ENCODE data around the gene SPOCK1.

DNA sequence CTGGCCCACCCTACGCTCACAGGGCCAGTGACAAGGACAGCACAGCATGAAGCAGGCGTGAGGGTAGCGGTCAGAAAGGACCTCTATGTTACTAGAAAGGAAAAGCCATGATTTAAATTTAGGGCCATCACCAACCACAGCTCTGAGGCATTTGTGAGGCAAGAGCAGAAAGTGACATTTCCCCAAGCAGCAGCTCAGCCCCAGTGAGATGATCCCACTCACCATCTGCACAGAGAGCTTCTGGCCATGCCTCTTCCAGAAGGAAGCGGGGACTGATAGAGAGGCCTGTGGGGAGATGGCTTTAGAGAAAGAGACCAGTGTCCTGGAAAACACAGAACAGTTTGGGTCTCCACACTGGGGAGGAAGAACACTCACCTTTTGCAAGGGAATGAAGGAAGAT is 413.9 kb downstream of the SPOCK1 start:
- TF ChIP-seq EZH2 (IDR thresholded peaks at IDR 0.05; ENCODE audit: borderline replicate concordance, low read depth, low read length, severe bottlenecking) = no peak
- no peak for TF ChIP-seq CTCF (IDR thresholded peaks at IDR 0.05; ENCODE audit: extremely low read depth in 1 of 2, insufficient read depth in 1 of 2, low read depth in 1 of 2, low read length in 2 of 2)
- TF ChIP-seq POLR2A (IDR thresholded peaks at IDR 0.05; ENCODE audit: low read depth, low read length) = no peak

All from endothelial cell of umbilical vein (primary cell).